ENCODE results near the gene MTARC2.

The MTARC2 gene

GRCh38 chr1:220748936-220749335, 814 bp downstream of the MTARC2 start:
- Histone ChIP-seq H3K4me1 (ENCODE audit: control insufficient read depth, insufficient read depth, low read length) (no peaks in the 10 kb centered on the region; the same call in 1 of the 2 replicates), H3K36me3 (ENCODE audit: control insufficient read depth, insufficient read depth, low read length) (no peaks in the 10 kb centered on the region), H3K27ac (ENCODE audit: low read length) (no peak overlapping the region), H3K9me3 (ENCODE audit: control insufficient read depth, insufficient read depth, low read length) (no peaks in the 10 kb centered on the region), H3K4me3 (ENCODE audit: low read length) (peak overlapping the region; percentile 52; the same call in 1 of the 2 replicates), H3K27me3 (ENCODE audit: control insufficient read depth, insufficient read depth, low read length) (no peaks in the 10 kb centered on the region; the same call in 1 of the 2 replicates)
- WGBS (ENCODE audit: insufficient coverage, insufficient read length), result no CpG with 5 or more reads among the region's 3 CpGs
- DNase-seq (ENCODE audit: low read depth, low spot score), result no peak

GRCh38 chr1:220750131-220750515, 2.0 kb downstream of the MTARC2 start:
- DNase-seq (ENCODE audit: low read depth, low spot score), result no peak
- no CpG with 5 or more reads among the region's 6 CpGs for WGBS (ENCODE audit: insufficient coverage, insufficient read length)
- Histone ChIP-seq H3K4me3 (ENCODE audit: low read length) (no peak overlapping the region), H3K27ac (ENCODE audit: low read length) (no peak overlapping the region), H3K36me3 (ENCODE audit: control insufficient read depth, insufficient read depth, low read length) (no peaks in the 10 kb centered on the region), H3K9me3 (ENCODE audit: control insufficient read depth, insufficient read depth, low read length) (no peaks in the 10 kb centered on the region), H3K4me1 (ENCODE audit: control insufficient read depth, insufficient read depth, low read length) (no peaks in the 10 kb centered on the region; the same call in 1 of the 2 replicates), H3K27me3 (ENCODE audit: control insufficient read depth, insufficient read depth, low read length) (no peaks in the 10 kb centered on the region; the same call in 1 of the 2 replicates)

GRCh38 chr1:220751111-220751510, 3.0 kb downstream of the MTARC2 start:
- Histone ChIP-seq H3K4me3 (ENCODE audit: low read length) (no peak overlapping the region), H3K4me1 (ENCODE audit: control insufficient read depth, insufficient read depth, low read length) (no peaks in the 10 kb centered on the region; the same call in 1 of the 2 replicates), H3K9me3 (ENCODE audit: control insufficient read depth, insufficient read depth, low read length) (no peaks in the 10 kb centered on the region), H3K27ac (ENCODE audit: low read length) (no peak overlapping the region), H3K36me3 (ENCODE audit: control insufficient read depth, insufficient read depth, low read length) (no peaks in the 10 kb centered on the region), H3K27me3 (ENCODE audit: control insufficient read depth, insufficient read depth, low read length) (no peaks in the 10 kb centered on the region; the same call in 1 of the 2 replicates)
- DNase-seq (ENCODE audit: low read depth, low spot score), result no peak
- no CpG with 5 or more reads among the region's 2 CpGs for WGBS (ENCODE audit: insufficient coverage, insufficient read length)

- no CpG with 5 or more reads among the region's 6 CpGs for WGBS (ENCODE audit: insufficient coverage, insufficient read length)
- H3K4me3 ChIP-seq (ENCODE audit: low read length), result no peak overlapping the region
Observed at GRCh38 chr1:220754212-220754917, 6.2 kb downstream of the MTARC2 start.

GRCh38 chr1:220754918-220755295, 6.8 kb downstream of the MTARC2 start:
- H3K4me3 ChIP-seq (ENCODE audit: low read length), result no peak overlapping the region
- H3K9me3 ChIP-seq (ENCODE audit: control insufficient read depth, insufficient read depth, low read length), result no peaks in the 10 kb centered on the region
- no peaks in the 10 kb centered on the region; the same call in 1 of the 2 replicates for H3K36me3 ChIP-seq (ENCODE audit: control insufficient read depth, insufficient read depth, low read length)
- H3K4me1 ChIP-seq (ENCODE audit: control insufficient read depth, insufficient read depth, low read length), result no peaks in the 10 kb centered on the region
- no CpG with 5 or more reads among the region's 4 CpGs for WGBS (ENCODE audit: insufficient coverage, insufficient read length)
- no peak for DNase-seq (ENCODE audit: low read depth, low spot score)
- H3K27ac ChIP-seq (ENCODE audit: low read length), result no peak overlapping the region
- no peaks in the 10 kb centered on the region for H3K27me3 ChIP-seq (ENCODE audit: control insufficient read depth, insufficient read depth, low read length)

More at GRCh38 chr1:220754212-220754917, 6.2 kb downstream of the MTARC2 start:
- no peak for DNase-seq (ENCODE audit: low read depth, low spot score)
- Histone ChIP-seq H3K4me1 (ENCODE audit: control insufficient read depth, insufficient read depth, low read length) (no peaks in the 10 kb centered on the region), H3K27ac (ENCODE audit: low read length) (no peak overlapping the region), H3K27me3 (ENCODE audit: control insufficient read depth, insufficient read depth, low read length) (no peaks in the 10 kb centered on the region), H3K9me3 (ENCODE audit: control insufficient read depth, insufficient read depth, low read length) (no peaks in the 10 kb centered on the region), H3K36me3 (ENCODE audit: control insufficient read depth, insufficient read depth, low read length) (no peaks in the 10 kb centered on the region; the same call in 1 of the 2 replicates)

GRCh38 chr1:220755309-220755708, 7.2 kb downstream of the MTARC2 start:
- WGBS (ENCODE audit: insufficient coverage, insufficient read length), result no CpG with 5 or more reads among the region's 6 CpGs
- H3K27ac ChIP-seq (ENCODE audit: low read length), result no peak overlapping the region
- H3K4me1 ChIP-seq (ENCODE audit: control insufficient read depth, insufficient read depth, low read length), result no peaks in the 10 kb centered on the region
- no peaks in the 10 kb centered on the region; the same call in 1 of the 2 replicates for H3K36me3 ChIP-seq (ENCODE audit: control insufficient read depth, insufficient read depth, low read length)
- no peak for DNase-seq (ENCODE audit: low read depth, low spot score)
- no peaks in the 10 kb centered on the region for H3K27me3 ChIP-seq (ENCODE audit: control insufficient read depth, insufficient read depth, low read length)
- no peaks in the 10 kb centered on the region for H3K9me3 ChIP-seq (ENCODE audit: control insufficient read depth, insufficient read depth, low read length)
- no peak overlapping the region for H3K4me3 ChIP-seq (ENCODE audit: low read length)

GRCh38 chr1:220757441-220757840, 9.3 kb downstream of the MTARC2 start:
- H3K27ac ChIP-seq (ENCODE audit: low read length), result no peak overlapping the region
- no CpG with 5 or more reads among the region's 3 CpGs for WGBS (ENCODE audit: insufficient coverage, insufficient read length)
- H3K4me1 ChIP-seq (ENCODE audit: control insufficient read depth, insufficient read depth, low read length), result no peaks in the 10 kb centered on the region
- H3K4me3 ChIP-seq (ENCODE audit: low read length), result no peak overlapping the region
- no peaks in the 10 kb centered on the region; the same call in 1 of the 2 replicates for H3K36me3 ChIP-seq (ENCODE audit: control insufficient read depth, insufficient read depth, low read length)
- H3K27me3 ChIP-seq (ENCODE audit: control insufficient read depth, insufficient read depth, low read length), result no peaks in the 10 kb centered on the region
- no peaks in the 10 kb centered on the region for H3K9me3 ChIP-seq (ENCODE audit: control insufficient read depth, insufficient read depth, low read length)
- DNase-seq (ENCODE audit: low read depth, low spot score), result no peak

GRCh38 chr1:220759147-220759546, 11.0 kb downstream of the MTARC2 start:
- WGBS (ENCODE audit: insufficient coverage, insufficient read length), result no CpG with 5 or more reads among the region's 3 CpGs
- no peak for DNase-seq (ENCODE audit: low read depth, low spot score)
- Histone ChIP-seq H3K4me3 (ENCODE audit: low read length) (no peak overlapping the region), H3K9me3 (ENCODE audit: control insufficient read depth, insufficient read depth, low read length) (no peaks in the 10 kb centered on the region), H3K36me3 (ENCODE audit: control insufficient read depth, insufficient read depth, low read length) (no peaks in the 10 kb centered on the region; the same call in 1 of the 2 replicates), H3K27ac (ENCODE audit: low read length) (no peak overlapping the region), H3K4me1 (ENCODE audit: control insufficient read depth, insufficient read depth, low read length) (no peaks in the 10 kb centered on the region), H3K27me3 (ENCODE audit: control insufficient read depth, insufficient read depth, low read length) (no peaks in the 10 kb centered on the region)

- no peak overlapping the region for H3K27ac ChIP-seq (ENCODE audit: low read length)
- no peak overlapping the region for H3K4me3 ChIP-seq (ENCODE audit: low read length)
- no CpG with 5 or more reads among the region's 7 CpGs for WGBS (ENCODE audit: insufficient coverage, insufficient read length)
- H3K4me1 ChIP-seq (ENCODE audit: control insufficient read depth, insufficient read depth, low read length), result no peaks in the 10 kb centered on the region
- H3K36me3 ChIP-seq (ENCODE audit: control insufficient read depth, insufficient read depth, low read length), result no peaks in the 10 kb centered on the region
- H3K9me3 ChIP-seq (ENCODE audit: control insufficient read depth, insufficient read depth, low read length), result no peaks in the 10 kb centered on the region
- no peak for DNase-seq (ENCODE audit: low read depth, low spot score)
- no peaks in the 10 kb centered on the region for H3K27me3 ChIP-seq (ENCODE audit: control insufficient read depth, insufficient read depth, low read length)
Observed at GRCh38 chr1:220761688-220762427, 13.7 kb downstream of the MTARC2 start.

GRCh38 chr1:220764757-220765156, 16.6 kb downstream of the MTARC2 start:
- H3K4me1 ChIP-seq (ENCODE audit: control insufficient read depth, insufficient read depth, low read length), result no peaks in the 10 kb centered on the region
- H3K9me3 ChIP-seq (ENCODE audit: control insufficient read depth, insufficient read depth, low read length), result no peaks in the 10 kb centered on the region
- H3K36me3 ChIP-seq (ENCODE audit: control insufficient read depth, insufficient read depth, low read length), result no peaks in the 10 kb centered on the region
- H3K27me3 ChIP-seq (ENCODE audit: control insufficient read depth, insufficient read depth, low read length), result no peaks in the 10 kb centered on the region
- no peak overlapping the region for H3K27ac ChIP-seq (ENCODE audit: low read length)
- no peak overlapping the region for H3K4me3 ChIP-seq (ENCODE audit: low read length)
- DNase-seq (ENCODE audit: low read depth, low spot score), result no peak
- WGBS (ENCODE audit: insufficient coverage, insufficient read length), result no CpG with 5 or more reads among the region's 3 CpGs

Data from iPS DF 6.9 (cell line).